GM19468 (cell line): ENCODE measurements around the gene PCAT7.

Experiments used
- ATAC-seq: cut with Tn5 transposase; IDR thresholded peaks from one replicate; pipeline ENCODE4 v1.9.1; 2021; ENCODE audit warnings: mild to moderate bottlenecking, moderate library complexity, moderate number of reproducible peaks; ENCODE audit not compliant: unreplicated experiment; ENCODE audit errors: extremely low read depth

The PCAT7 gene

GRCh38 chr9:94600715-94601114 is 45.8 kb downstream of the PCAT7 start:
- no peak for ATAC-seq

- no peak for ATAC-seq
Observed at GRCh38 chr9:94602666-94603065, 47.8 kb downstream of the PCAT7 start.

DNA sequence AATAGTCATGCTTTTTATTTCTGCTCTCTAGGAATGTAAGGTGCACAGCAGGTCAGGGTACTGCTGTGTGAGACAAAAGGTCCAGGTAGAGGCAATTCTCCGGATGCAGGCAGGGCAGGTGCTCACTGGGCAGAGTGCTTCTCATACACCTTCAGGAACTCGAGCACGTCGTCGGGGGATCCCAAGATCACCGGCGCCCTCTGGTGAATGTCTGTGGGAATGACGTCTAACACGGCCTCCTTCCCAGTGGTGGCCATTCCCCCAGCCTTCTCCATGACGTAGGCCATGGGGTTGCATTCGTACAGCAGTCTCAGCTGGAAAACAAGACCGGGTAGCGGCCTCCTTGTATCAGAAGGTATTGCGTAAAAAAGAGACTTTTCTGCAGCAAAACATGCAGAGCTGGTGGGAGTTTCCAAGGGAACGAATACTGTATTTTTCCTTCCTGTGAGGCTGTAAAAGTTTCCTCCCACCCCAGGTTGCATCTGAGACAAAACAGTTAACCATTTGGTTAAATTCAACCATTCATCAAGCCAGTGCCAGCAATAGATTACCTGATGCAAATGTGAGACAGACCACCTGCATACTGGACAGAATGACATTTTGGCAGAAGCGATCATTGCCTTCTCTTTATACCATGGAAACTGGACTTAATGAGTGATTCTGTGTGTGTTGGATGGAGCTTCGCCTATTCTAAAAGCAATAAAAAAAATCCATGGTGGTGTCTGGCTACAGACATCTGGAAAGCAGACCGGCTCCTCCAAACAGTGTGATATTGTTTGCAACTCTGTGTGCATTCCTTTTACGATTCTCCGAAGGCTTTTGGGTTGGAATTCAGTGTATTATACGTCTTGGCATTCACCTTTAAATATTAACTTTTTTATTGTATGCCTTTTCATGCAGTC is 48.6 kb downstream of the PCAT7 start:
- ATAC-seq = no peak

- ATAC-seq = no peak
Observed at GRCh38 chr9:94606646-94607422, 52.0 kb downstream of the PCAT7 start.

GRCh38 chr9:94607423-94607691 is 52.5 kb downstream of the PCAT7 start:
- ATAC-seq = no peak

- ATAC-seq = no peak
Observed at GRCh38 chr9:94610181-94610606, 55.3 kb downstream of the PCAT7 start.

DNA sequence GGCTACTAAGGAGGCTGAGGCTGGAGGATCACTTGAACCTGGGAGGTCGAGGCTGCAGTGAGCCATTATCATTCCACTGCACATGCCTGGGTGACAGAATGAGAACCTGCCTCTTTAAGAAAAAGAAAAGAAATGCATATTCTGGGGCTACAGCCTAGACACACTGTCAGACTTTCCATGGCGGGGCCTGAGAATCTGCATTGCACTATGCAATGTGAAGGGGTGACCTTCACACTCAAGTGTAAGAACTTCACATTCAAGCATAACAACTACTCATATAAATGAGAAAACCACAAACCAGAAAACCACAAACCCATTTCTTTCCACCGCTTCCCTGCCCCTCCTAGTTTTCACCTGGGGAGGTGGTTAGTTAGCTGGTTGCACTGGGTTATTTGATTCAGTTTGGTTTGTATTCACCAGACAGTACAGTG is 56.8 kb downstream of the PCAT7 start:
- no peak for ATAC-seq

GRCh38 chr9:94612071-94612470 is 57.2 kb downstream of the PCAT7 start:
- no peak for ATAC-seq

GRCh38 chr9:94613003-94613402 is 58.1 kb downstream of the PCAT7 start:
- ATAC-seq = no peak

DNA sequence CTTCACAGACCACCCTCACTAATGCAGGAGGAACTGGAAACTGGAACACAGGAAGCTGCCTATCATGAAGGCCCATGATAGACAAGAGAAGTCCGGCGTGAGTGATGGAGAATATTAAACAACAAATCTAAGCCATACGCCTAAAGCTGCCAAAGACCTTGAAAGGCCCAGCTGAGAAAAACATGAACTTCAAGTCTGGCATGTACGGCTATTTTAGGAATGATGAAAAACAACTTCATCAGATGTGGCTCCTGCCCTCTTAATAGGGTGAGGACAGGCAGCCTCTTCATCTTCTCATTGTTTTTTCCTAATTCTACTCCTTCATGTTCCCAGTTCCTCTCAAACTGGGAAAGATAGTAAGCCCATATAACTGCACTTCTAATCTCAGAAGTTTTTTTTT is 64.1 kb downstream of the PCAT7 start:
- no peak for ATAC-seq
